GM18520 (cell line): ENCODE data around the gene TMEM240.
"Not testable (repeated sequence)": the region's sequence is repeated elsewhere in the genome, so short reads cannot be mapped to it uniquely, and the experiment has no call there.

Experiments used
- ATAC-seq: cut with Tn5 transposase; IDR thresholded peaks from one replicate; pipeline ENCODE4 v1.9.1; 2021; ENCODE audit not compliant: unreplicated experiment

The TMEM240 gene

GRCh38 chr1:1527092-1527816 is 13.2 kb downstream of the TMEM240 start:
- no peak for ATAC-seq

GRCh38 chr1:1526476-1526875 is 13.9 kb downstream of the TMEM240 start:
- not testable (repeated sequence) for ATAC-seq

GRCh38 chr1:1524750-1525383 is 15.6 kb downstream of the TMEM240 start:
- ATAC-seq, result not testable (repeated sequence)

DNA sequence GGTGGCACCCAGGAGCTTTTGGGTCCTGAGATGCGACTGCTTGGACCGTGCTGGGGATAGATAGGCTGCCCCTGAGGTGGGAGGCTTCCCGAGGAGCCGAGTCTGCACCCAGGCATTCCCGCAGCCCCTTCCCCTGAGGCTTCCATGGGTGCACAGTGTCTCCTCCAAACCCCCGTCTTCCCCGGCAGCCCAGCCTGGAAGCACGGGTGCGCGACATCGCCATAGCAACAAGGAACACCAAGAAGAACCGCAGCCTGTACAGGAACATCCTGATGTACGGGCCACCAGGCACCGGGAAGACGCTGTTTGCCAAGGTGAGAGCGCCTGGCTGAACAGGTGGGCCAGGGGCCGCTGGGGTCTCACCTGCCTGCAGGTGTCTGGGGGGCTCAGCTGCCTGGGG is 16.8 kb downstream of the TMEM240 start:
- ATAC-seq, result not testable (repeated sequence)

DNA sequence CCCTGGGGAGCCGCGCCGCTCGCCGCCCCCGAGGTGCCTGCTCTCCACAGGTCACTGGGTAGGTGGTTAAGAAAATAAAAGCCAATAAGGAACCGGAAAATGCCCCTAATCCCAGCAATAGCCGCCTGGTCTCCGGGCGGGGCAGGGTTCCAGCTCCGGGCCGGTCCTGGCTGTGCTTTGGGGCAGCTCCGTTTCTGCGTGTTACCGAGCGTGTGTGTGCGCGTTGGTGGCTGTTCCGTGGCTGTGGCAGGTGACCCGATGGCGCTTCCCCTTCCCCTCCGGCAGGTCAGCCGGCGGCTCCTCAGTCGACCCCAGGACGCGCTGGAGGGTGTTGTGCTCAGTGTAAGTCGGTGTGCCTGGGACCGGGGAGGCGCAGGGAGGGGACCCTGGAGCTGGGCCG is 17.2 kb downstream of the TMEM240 start:
- not testable (repeated sequence) for ATAC-seq

DNA sequence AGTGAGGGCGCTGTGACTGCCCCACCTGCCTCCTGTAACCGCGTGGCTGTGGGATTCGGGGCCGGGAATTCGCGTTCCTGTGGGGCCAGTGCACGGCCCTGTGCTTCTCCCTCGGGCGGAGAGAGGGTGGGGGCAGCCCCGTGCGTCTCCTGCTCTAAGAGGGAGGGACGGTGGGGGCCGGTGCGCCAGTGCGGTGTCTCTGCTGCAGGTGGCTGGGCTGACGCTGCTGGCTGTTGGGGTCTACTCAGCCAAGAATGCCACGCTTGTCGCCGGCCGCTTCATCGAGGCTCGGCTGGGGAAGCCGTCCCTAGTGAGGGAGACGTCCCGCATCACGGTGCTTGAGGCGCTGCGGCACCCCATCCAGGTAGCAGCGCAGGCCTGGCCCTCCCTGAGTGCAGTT is 17.9 kb downstream of the TMEM240 start:
- not testable (repeated sequence) for ATAC-seq

GRCh38 chr1:1521331-1521730 is 19.1 kb downstream of the TMEM240 start:
- ATAC-seq, result no peak

- ATAC-seq, result not testable (repeated sequence)
Measured at GRCh38 chr1:1519805-1520505, 20.5 kb downstream of the TMEM240 start.

- not testable (repeated sequence) for ATAC-seq
Measured at GRCh38 chr1:1518621-1519007, 21.8 kb downstream of the TMEM240 start.

DNA sequence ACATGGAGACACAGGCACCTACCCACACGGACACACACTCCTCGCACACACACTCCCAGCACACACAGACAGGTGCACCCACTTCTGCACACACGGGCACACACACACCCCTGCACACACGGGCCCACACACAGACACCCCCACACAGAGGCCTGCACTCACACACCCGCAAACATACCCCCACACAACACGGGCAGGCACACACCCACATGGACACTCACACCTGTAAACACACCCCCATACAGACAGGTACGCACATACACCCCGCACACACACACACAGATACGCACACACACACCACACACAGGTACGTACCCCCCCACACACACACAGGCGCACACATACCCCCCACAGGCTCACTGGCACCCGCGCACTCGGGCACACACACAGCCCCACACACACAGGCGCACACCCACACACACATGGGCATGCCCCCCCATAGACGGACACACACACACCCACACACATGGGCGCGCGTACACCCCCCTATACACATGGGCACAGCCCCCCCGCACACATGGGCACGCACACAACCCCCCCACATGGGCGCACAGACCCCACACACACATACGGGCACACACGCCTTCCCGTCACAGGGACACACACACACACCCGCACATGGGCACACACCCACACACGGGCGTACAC is 22.3 kb downstream of the TMEM240 start:
- ATAC-seq, result no peak

DNA sequence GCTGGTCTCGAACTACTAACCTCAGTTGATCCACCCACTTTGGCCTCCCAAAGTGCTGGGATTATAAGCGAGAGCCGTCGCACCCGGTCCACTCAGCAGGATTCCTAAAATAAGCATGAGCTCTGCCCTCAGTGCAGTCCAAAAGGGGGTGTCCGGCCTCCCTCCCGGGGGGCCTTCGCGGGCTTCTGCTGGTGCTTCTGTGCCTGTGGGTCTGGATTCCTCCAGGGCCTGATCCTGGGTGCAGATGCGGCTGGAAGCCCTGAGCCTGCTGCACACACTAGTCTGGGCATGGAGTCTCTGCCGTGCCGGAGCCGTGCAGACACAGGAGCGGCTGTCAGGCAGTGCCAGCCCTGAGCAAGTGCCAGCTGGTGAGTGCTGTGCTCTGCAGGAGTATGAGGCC is 23.5 kb downstream of the TMEM240 start:
- ATAC-seq, result not testable (repeated sequence)

- ATAC-seq, result not testable (repeated sequence)
Measured at GRCh38 chr1:1514376-1514775, 26.0 kb downstream of the TMEM240 start.

- ATAC-seq, result not testable (repeated sequence)
Measured at GRCh38 chr1:1513675-1514074, 26.7 kb downstream of the TMEM240 start.

GRCh38 chr1:1512425-1512824 is 28.0 kb downstream of the TMEM240 start:
- not testable (repeated sequence) for ATAC-seq

DNA sequence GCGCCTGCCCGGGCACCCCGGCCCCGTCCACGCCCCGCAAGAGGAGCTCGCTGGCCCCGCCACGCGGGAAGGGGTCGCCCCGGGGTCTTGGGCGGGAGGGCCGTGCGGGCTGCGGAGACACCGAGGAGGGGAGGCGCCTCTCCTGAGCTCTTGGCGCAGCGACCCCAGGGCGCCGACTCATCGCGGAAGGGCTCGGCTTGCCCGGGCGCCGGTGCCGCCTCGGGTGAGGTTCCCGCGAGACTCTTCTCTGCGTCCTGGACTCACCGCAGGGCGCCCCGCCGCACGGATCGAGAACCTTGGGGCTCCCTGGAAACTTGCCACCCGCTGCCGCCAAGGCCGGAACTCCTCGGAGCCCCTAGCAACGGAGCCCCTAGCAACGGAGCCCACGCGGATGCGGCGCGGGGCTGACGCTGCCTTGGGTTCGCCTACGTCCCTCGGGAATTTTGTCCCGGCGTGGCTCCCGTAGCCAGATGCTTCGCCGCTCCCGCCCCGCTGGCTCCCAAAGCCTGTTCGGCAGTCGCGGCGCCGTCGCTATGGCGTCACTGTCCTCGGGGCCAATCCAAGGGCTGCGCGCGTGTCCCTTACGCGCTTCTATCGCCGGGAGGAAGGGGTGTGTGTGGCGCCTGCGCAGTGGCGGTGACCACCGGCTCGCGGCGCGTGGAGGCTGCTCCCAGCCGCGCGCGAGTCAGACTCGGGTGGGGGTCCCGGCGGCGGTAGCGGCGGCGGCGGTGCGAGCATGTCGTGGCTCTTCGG is 28.7 kb downstream of the TMEM240 start, which contains the start of gene ATAD3A:
TSS of gene ATAD3A (plus strand) at position 630 of the 753 bp plus-strand sequence. CDS start at position 737, 107 bp downstream.
- peak; percentile 84 for ATAC-seq

DNA sequence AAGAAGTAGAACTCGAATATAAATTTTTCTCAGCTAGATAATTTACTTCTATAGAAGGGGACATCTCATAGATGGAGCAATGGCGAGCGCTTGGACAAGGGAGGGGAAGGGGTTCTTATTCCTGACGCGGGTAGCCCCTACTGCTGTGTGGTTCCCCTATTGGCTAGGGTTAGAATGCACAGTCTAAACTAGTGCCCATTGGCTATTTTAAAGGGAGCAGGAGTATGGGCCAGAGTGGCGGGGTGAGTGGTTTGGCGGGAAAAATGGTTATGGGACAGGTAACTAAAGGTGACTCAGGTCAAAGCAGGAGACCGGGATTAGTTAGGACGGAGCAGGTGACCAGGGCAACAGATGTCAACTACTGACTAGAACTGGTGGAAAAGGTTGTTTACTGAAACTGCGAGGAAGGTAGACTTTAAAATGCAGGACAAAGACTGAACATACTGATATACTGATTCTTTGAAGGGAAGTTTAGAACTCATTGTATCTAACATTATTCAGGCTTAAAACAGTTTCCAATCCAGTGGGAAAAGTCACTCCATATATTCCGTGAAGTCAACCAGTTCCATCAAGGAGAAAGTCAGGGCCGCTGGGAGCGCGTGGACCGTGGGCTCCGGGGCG is 29.4 kb downstream of the TMEM240 start:
- ATAC-seq, result no peak

DNA sequence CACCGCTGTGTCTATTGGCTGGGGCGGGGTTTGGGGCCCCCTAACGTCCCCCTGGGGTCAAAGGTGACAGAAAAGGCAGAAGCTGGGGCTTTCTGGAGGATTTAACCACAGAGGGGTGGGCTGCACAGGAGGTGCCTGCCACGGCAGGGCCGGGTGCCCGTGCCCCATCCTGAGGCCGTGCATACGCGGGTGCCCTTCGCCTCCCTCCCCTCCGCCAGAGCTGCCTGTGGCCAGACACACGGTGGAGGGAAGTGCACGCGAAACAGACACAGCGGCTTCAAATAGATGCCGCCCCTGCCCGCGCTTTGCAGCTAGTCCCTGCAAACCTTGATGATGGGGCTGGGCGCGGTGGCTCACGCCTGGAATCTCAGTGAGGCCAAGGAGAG is 31.0 kb downstream of the TMEM240 start:
- not testable (repeated sequence) for ATAC-seq

GRCh38 chr1:1508775-1509464 is 31.5 kb downstream of the TMEM240 start:
- ATAC-seq, result not testable (repeated sequence)

DNA sequence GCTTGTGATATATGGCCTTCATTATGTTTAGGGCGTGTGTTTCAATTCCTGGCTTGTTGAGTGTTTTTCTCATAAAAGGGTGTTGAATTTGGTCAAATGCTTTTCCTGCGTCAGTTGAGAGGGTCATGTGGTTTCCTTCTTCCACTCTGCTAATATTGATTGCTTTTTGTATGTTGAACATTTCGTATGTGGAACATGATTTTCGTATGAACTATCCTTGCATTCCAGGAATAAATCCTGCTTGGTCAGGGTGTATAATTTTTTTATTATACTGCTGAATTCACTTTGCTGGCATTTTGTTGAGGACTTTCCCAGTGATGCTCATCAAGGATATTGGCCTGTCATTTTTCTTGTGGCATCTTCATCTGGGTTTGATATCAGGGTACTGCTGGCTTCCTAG is 33.1 kb downstream of the TMEM240 start:
- ATAC-seq, result no peak
